ENCODE results near the gene PIGH.

GRCh38 chr14:67544590-67544989 is 55.5 kb downstream of the PIGH start:
- TF ChIP-seq POLR2A (IDR thresholded peaks at IDR 0.05): no peak
- TF ChIP-seq CTCF (IDR thresholded peaks at IDR 0.05): no peak
